ENCODE data around the gene RASA2. TPM values are rescaled to one million over a fixed set of nuclear protein-coding genes. Genes with fewer than 3 reads are reported as not detected.

The RASA2 gene
- total RNA-seq, 1 donor from 2014 or later: 15.1 TPM

DNA sequence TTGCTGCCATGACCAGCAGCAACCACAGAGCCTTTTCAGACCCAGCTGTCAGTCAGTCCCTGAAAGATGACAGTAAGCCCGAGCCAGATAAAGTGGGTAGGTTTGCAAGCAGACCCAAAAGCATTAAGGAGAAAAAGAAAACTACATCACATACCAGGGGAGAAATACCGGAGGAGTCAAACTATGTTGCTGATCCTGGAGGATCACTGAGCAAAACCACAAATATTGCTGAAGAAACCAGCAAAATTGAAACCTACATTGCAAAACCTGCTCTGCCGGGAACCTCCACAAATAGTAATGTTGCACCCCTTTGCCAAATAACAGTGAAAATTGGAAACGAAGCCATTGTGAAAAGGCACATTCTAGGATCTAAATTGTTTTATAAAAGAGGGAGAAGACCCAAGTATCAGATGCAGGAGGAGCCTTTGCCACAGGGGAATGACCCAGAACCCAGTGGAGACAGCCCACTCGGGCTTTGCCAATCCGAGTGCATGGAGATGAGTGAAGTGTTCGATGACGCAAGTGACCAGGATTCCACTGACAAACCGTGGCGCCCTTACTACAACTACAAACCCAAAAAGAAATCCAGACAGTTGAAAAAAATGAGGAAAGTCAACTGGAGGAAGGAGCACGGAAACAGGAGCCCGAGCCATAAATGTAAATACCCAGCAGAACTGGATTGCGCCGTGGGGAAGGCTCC is 42.1 kb upstream of the RASA2 start:
- DNase-seq (ENCODE audit: low read depth): no peak
- no peak overlapping the region for H3K4me3 ChIP-seq (ENCODE audit: low read depth, low read length)
- TF ChIP-seq, protein P1, sequence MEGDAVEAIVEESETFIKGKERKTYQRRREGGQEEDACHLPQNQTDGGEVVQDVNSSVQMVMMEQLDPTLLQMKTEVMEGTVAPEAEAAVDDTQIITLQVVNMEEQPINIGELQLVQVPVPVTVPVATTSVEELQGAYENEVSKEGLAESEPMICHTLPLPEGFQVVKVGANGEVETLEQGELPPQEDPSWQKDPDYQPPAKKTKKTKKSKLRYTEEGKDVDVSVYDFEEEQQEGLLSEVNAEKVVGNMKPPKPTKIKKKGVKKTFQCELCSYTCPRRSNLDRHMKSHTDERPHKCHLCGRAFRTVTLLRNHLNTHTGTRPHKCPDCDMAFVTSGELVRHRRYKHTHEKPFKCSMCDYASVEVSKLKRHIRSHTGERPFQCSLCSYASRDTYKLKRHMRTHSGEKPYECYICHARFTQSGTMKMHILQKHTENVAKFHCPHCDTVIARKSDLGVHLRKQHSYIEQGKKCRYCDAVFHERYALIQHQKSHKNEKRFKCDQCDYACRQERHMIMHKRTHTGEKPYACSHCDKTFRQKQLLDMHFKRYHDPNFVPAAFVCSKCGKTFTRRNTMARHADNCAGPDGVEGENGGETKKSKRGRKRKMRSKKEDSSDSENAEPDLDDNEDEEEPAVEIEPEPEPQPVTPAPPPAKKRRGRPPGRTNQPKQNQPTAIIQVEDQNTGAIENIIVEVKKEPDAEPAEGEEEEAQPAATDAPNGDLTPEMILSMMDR (conservative IDR thresholded peaks at IDR 0.05; ENCODE audit: low read depth, low read length): no peak

DNA sequence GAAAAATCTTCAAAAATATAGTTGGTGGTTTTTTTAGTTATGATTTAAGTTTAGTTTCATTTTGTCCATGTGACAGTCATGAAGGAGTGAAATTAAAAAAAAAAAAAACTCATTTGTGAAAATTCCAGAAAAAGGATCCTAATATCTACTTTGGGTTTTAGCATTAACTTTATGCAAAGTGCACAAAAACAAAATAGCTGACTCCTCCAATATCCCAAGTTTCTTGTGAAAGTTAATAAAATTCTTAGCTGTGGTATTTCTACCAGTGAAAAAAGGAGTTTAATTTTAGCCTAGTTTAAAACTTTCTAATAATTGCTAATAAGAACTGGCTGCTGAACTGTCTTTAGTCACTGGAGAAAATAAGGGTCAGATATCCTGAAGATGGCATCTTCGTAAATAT is 40.8 kb upstream of the RASA2 start:
- DNase-seq (ENCODE audit: low read depth): no peak
- TF ChIP-seq, protein P1 (conservative IDR thresholded peaks at IDR 0.05; ENCODE audit: low read depth, low read length): no peak
- H3K4me3 ChIP-seq (ENCODE audit: low read depth, low read length): no peak overlapping the region

DNA sequence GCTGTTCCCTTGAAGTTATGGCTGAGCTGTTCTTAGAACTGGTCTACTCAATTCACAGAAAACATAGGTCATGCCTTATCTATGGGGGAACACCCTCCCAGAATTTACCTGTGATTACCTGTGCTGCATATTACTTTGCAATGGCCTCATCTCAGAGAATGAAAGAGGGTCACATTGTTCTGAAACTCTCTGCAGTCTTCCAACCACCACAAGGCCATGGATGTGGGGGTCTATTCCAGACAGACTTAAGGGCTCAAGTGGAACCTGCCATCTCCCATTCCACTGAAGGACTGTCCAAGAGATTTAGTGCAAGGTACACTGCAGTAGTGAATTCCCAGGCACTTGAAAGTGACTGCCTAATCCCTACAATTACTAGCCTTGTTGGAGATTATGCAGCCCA is 40.1 kb upstream of the RASA2 start:
- DNase-seq (ENCODE audit: low read depth): no peak
- TF ChIP-seq, protein P1 (conservative IDR thresholded peaks at IDR 0.05; ENCODE audit: low read depth, low read length): no peak
- H3K4me3 ChIP-seq (ENCODE audit: low read depth, low read length): no peak overlapping the region

- TF ChIP-seq, protein P1 (conservative IDR thresholded peaks at IDR 0.05; ENCODE audit: low read depth, low read length): no peak
- no peak overlapping the region for H3K4me3 ChIP-seq (ENCODE audit: low read depth, low read length)
- DNase-seq (ENCODE audit: low read depth): no peak
Measured at GRCh38 chr3:141447383-141447782, 39.4 kb upstream of the RASA2 start.

DNA sequence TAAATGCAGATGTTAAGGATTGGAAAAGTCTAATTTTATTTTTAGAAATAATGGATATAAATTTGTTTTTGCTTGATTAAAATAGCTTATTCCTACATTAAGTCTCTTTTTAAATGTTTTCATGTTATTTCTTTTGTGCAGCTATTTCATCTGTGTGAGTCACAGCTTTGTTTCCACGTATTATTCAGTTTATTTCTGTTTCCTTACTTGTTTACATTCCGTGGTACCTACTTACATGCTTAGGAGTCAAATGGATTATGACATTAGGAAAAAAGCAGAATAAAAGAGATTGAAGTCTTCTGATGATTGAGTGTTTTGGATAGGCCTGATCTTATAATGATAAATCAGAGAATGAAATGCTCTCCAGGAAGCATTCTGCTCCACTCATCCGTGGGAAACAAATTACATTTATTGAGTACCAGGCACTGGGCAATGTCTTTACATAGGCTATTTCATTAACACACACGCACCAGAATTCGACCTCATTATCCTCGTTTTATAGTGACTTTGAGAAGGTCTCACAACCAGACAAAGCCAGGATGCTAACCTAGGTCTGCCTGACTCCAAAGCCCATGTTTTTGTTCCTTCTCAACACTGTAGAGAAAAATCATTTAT is 38.1 kb upstream of the RASA2 start:
- TF ChIP-seq, protein P1 (conservative IDR thresholded peaks at IDR 0.05; ENCODE audit: low read depth, low read length): no peak
- DNase-seq (ENCODE audit: low read depth): no peak

DNA sequence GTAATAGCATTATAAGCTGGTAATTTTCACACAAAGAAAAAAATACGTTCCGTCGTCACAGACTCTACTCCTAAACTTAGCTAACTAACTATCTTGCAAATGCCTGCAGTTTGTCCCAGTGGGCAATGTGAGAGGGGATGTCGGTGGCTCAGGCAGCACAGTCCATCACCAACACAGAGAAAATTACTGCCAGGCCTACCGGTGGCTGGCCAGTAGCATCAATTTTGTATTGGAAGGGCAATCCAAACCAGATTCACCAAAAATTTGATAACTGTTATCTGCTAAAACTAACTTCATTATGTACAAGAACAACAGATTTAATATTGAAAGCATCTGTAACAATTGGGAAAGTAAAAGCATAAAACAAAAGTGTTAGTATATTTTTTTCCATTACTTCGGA is 37.4 kb upstream of the RASA2 start:
- TF ChIP-seq, protein P1 (conservative IDR thresholded peaks at IDR 0.05; ENCODE audit: low read depth, low read length): no peak

More for the DNA sequence above, 38.1 kb upstream of the RASA2 start:
- H3K4me3 ChIP-seq (ENCODE audit: low read depth, low read length): no peak overlapping the region

More for the DNA sequence above, 37.4 kb upstream of the RASA2 start:
- no peak overlapping the region for H3K4me3 ChIP-seq (ENCODE audit: low read depth, low read length)
- no peak for DNase-seq (ENCODE audit: low read depth)
